Stimulated activated naive B cell treated with anti-CD40 and anti-IgM and Interleukin-4, amounts not matched to agents 10 μg/mL and 1 μg/mL and 100 μg/mL, for 72 hours (primary cell): ENCODE data around the gene COMMD1.
A peak's percentile ranks its signal among the peaks of the same experiment; 100 is the strongest.
"Not testable (repeated sequence)": the region's sequence is repeated elsewhere in the genome, so short reads cannot be mapped to it uniquely, and the experiment has no call there.

Experiments
- ATAC-seq, 2 donors: fragments of 150-1000 bp; cut with Tn5 transposase; replicated peaks; 2 replicates each; pipeline ENCODE4 v1.10.0; 2021; ENCODE audit warnings: moderate library complexity in 1 of 2
- DNase-seq: peaks from one replicate; pipeline ENCODE4 v3.0.0; 2021
- H3K27ac Mint-ChIP-seq: one replicate; pipeline ENCODE4 v1.8.0; 2022; ENCODE audit warnings: mild to moderate bottlenecking, mixed read lengths
- H3K27me3 Mint-ChIP-seq, 2 donors: one replicate each; pipeline ENCODE4 v1.8.0; 2022; ENCODE audit warnings: mixed read lengths in 2 of 2
- H3K36me3 Mint-ChIP-seq, 2 donors: one replicate each; pipeline ENCODE4 v1.8.0; 2022; ENCODE audit warnings: mixed read lengths in 2 of 2, mild to moderate bottlenecking in 1 of 2
- H3K4me1 Mint-ChIP-seq, 2 donors: one replicate each; pipeline ENCODE4 v1.8.0; 2022; ENCODE audit warnings: mixed read lengths in 2 of 2, mild to moderate bottlenecking in 1 of 2
- H3K4me3 Mint-ChIP-seq, 2 donors: one replicate each; pipeline ENCODE4 v1.8.0; 2022; ENCODE audit warnings: mild to moderate bottlenecking in 2 of 2, mixed read lengths in 2 of 2, moderate library complexity in 1 of 2
- H3K9me3 Mint-ChIP-seq, 2 donors: one replicate each; pipeline ENCODE4 v1.8.0; 2022; ENCODE audit warnings: mixed read lengths in 2 of 2, mild to moderate bottlenecking in 1 of 2

The COMMD1 gene

DNA sequence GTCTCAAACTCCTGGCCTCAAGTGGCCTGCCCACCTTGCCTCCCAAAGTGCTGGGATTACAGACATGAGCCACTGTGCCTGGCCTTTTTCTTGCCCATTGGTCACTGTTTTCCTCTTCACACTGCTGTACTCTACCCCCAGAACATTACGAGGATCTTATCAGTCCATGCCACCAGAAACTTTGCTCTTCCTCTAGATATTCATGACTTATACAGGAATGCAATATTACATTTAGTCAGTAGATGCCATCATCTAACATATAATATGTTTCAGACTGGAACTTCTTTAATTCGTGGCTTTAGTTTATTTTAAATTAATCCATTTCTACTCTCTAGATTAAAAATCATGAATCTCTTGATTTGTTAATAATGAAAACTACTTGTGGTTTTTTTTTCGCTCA is 135.5 kb downstream of the COMMD1 start:
- ATAC-seq = no peak
- no peak for DNase-seq
- Mint-ChIP-seq H3K27ac (no peak overlapping the region), H3K27me3 (no peaks in the 10 kb centered on the region), H3K36me3 (peaks cover 13 to 39% of the 10 kb centered on the region in 2 donors), H3K4me3 (no peak overlapping the region), H3K9me3 (peaks cover 3 to 5% of the 10 kb centered on the region in 2 donors), H3K4me1 (peaks cover 15 to 26% of the 10 kb centered on the region in 2 donors)

GRCh38 chr2:62041701-62042385 is 136.4 kb downstream of the COMMD1 start:
- Mint-ChIP-seq H3K36me3 (peaks cover 15 to 43% of the 10 kb centered on the region in 2 donors), H3K4me1 (peaks cover 15 to 26% of the 10 kb centered on the region in 2 donors)
- H3K4me3 Mint-ChIP-seq, DNase-seq, ATAC-seq, H3K27ac Mint-ChIP-seq, H3K9me3 Mint-ChIP-seq, H3K27me3 Mint-ChIP-seq: not testable (repeated sequence)

- ATAC-seq (no peak), DNase-seq (no peak)
- H3K4me3 Mint-ChIP-seq = no peak overlapping the region
- no peaks in the 10 kb centered on the region for H3K27me3 Mint-ChIP-seq
- H3K27ac Mint-ChIP-seq = no peak overlapping the region
- peaks cover 17 to 26% of the 10 kb centered on the region in 2 donors for H3K4me1 Mint-ChIP-seq
- H3K36me3 Mint-ChIP-seq = peaks cover 17 to 43% of the 10 kb centered on the region in 2 donors
- peaks cover 5% of the 10 kb centered on the region in 2 donors for H3K9me3 Mint-ChIP-seq
Measured at GRCh38 chr2:62042400-62042799, 136.9 kb downstream of the COMMD1 start.

GRCh38 chr2:62042944-62043343 is 137.5 kb downstream of the COMMD1 start:
- H3K4me1 Mint-ChIP-seq = peaks cover 17 to 26% of the 10 kb centered on the region in 2 donors
- peaks cover 5% of the 10 kb centered on the region in 2 donors for H3K9me3 Mint-ChIP-seq
- no peak for ATAC-seq
- no peak overlapping the region for H3K4me3 Mint-ChIP-seq
- H3K36me3 Mint-ChIP-seq = peaks cover 17 to 43% of the 10 kb centered on the region in 2 donors
- no peaks in the 10 kb centered on the region for H3K27me3 Mint-ChIP-seq
- no peak for DNase-seq
- H3K27ac Mint-ChIP-seq = no peak overlapping the region

- Mint-ChIP-seq H3K36me3 (peaks cover 17 to 43% of the 10 kb centered on the region in 2 donors), H3K27me3 (no peaks in the 10 kb centered on the region), H3K9me3 (peaks cover 5% of the 10 kb centered on the region in 2 donors), H3K27ac (peak overlapping the region; percentile 17), H3K4me1 (peaks cover 11 to 20% of the 10 kb centered on the region in 2 donors), H3K4me3 (no peak overlapping the region)
- ATAC-seq (no peak), DNase-seq (no peak)
Measured at GRCh38 chr2:62045017-62045543, 139.6 kb downstream of the COMMD1 start.

GRCh38 chr2:62046141-62046540 is 140.7 kb downstream of the COMMD1 start:
- no peaks in the 10 kb centered on the region for H3K27me3 Mint-ChIP-seq
- peaks cover 10 to 14% of the 10 kb centered on the region in 2 donors for H3K4me1 Mint-ChIP-seq
- peaks cover 17 to 41% of the 10 kb centered on the region in 2 donors for H3K36me3 Mint-ChIP-seq
- ATAC-seq (no peak), DNase-seq (no peak)
- peaks cover 5% of the 10 kb centered on the region in 2 donors for H3K9me3 Mint-ChIP-seq
- H3K4me3 Mint-ChIP-seq = no peak overlapping the region
- no peak overlapping the region for H3K27ac Mint-ChIP-seq

DNA sequence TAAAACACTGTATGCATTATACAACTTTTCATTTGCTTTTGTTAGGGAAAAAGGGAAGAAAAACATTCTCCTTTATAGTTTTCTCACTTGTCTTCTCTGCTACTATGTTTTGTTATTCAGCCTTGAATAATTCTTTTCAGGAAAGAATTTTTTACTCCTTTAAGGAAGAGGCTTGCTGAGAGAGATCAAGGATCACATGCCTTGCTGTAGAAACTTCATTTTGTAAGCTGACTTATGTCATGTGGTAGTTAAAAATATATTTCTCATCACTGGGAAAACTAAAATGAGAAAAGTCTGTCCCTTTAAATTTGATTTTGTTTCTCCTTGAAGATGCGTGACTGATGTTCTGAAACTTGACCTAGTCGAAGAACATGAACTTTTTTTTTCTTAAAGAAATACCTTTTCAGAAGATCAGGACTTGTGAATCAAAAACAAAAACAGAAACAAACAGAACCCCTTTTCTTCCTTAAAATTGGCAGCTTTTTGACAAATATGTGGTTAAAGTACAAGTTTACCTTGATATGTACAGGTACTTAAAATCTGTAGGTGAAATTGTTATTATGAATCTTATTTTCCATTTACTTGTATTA is 145.1 kb downstream of the COMMD1 start:
- Mint-ChIP-seq H3K4me3 (no peak overlapping the region), H3K27ac (no peak overlapping the region), H3K27me3 (no peaks in the 10 kb centered on the region), H3K9me3 (peaks cover 0 to 2% of the 10 kb centered on the region in 2 donors), H3K36me3 (peaks cover 12 to 13% of the 10 kb centered on the region in 2 donors), H3K4me1 (peaks cover 15 to 33% of the 10 kb centered on the region in 2 donors)
- ATAC-seq = no peak
- no peak for DNase-seq

GRCh38 chr2:62054029-62054791 is 148.7 kb downstream of the COMMD1 start:
- H3K4me1 Mint-ChIP-seq = peaks cover 13 to 32% of the 10 kb centered on the region in 2 donors
- H3K9me3 Mint-ChIP-seq = no peaks in the 10 kb centered on the region
- peaks cover 9 to 14% of the 10 kb centered on the region in 2 donors for H3K36me3 Mint-ChIP-seq
- DNase-seq (no peak), ATAC-seq (no peak)
- H3K4me3 Mint-ChIP-seq = no peak overlapping the region
- no peak overlapping the region for H3K27ac Mint-ChIP-seq
- no peaks in the 10 kb centered on the region for H3K27me3 Mint-ChIP-seq

DNA sequence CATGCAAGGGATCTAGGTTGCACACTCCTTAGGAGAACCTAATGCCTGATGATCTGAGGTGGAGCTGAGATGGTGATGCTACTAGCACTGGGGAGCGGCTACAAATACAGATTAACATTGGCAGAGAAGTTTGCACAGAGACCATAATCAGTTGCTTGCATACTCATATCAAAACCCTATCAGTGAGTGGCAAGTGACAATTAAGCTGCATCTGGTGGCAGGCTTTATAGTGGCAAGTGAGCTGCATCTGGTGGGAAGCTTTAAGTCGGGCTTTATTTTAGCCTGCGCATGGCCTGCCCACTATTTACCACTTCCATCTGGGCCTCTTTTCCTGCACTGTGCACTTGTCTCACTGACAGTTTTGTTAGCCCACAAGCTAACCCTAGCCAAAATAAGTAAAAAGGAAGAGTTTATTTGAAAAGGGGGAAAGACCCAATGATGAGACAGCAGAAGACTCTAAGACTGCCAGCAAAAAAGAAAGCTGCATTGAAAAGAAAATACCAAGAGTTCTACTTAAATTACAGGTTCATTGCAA is 149.5 kb downstream of the COMMD1 start:
- DNase-seq (no peak), ATAC-seq (no peak)
- no peaks in the 10 kb centered on the region for H3K27me3 Mint-ChIP-seq

GRCh38 chr2:62055724-62056336 is 150.4 kb downstream of the COMMD1 start:
- H3K27me3 Mint-ChIP-seq = no peaks in the 10 kb centered on the region
- peaks cover 16 to 23% of the 10 kb centered on the region in 2 donors for H3K36me3 Mint-ChIP-seq
- H3K4me3 Mint-ChIP-seq = no peak overlapping the region
- no peak for DNase-seq
- H3K27ac Mint-ChIP-seq = no peak overlapping the region
- peaks cover 0 to 6% of the 10 kb centered on the region in 2 donors for H3K9me3 Mint-ChIP-seq
- peaks cover 12 to 27% of the 10 kb centered on the region in 2 donors for H3K4me1 Mint-ChIP-seq
- ATAC-seq = no peak

More for the DNA sequence above, 149.5 kb downstream of the COMMD1 start:
- Mint-ChIP-seq H3K27ac (no peak overlapping the region), H3K4me1 (peaks cover 12 to 25% of the 10 kb centered on the region in 2 donors), H3K36me3 (peaks cover 15 to 22% of the 10 kb centered on the region in 2 donors), H3K4me3 (no peak overlapping the region), H3K9me3 (peaks cover 0 to 6% of the 10 kb centered on the region in 2 donors)

GRCh38 chr2:62056341-62056740 is 150.9 kb downstream of the COMMD1 start:
- no peak for ATAC-seq
- H3K9me3 Mint-ChIP-seq = peaks cover 0 to 6% of the 10 kb centered on the region in 2 donors
- no peak overlapping the region for H3K4me3 Mint-ChIP-seq
- peaks cover 16 to 26% of the 10 kb centered on the region in 2 donors for H3K36me3 Mint-ChIP-seq
- no peak overlapping the region for H3K27ac Mint-ChIP-seq
- no peak for DNase-seq
- peaks cover 15 to 32% of the 10 kb centered on the region in 2 donors for H3K4me1 Mint-ChIP-seq
- H3K27me3 Mint-ChIP-seq = no peaks in the 10 kb centered on the region

GRCh38 chr2:62065243-62065642 is 159.8 kb downstream of the COMMD1 start:
- peak; percentile 50 to 53 for ATAC-seq

GRCh38 chr2:62071126-62071598 is 165.7 kb downstream of the COMMD1 start:
- Mint-ChIP-seq H3K4me3 (no peak overlapping the region), H3K9me3 (peaks cover 0 to 9% of the 10 kb centered on the region in 2 donors), H3K36me3 (peaks cover 30 to 52% of the 10 kb centered on the region in 2 donors), H3K27me3 (no peaks in the 10 kb centered on the region), H3K4me1 (peaks cover 9 to 10% of the 10 kb centered on the region in 2 donors), H3K27ac (no peak overlapping the region)
- DNase-seq (no peak), ATAC-seq (no peak)

More at GRCh38 chr2:62065243-62065642, 159.8 kb downstream of the COMMD1 start:
- peaks cover 16 to 28% of the 10 kb centered on the region in 2 donors for H3K4me1 Mint-ChIP-seq
- no peak for DNase-seq
- peaks cover 20 to 26% of the 10 kb centered on the region in 2 donors for H3K36me3 Mint-ChIP-seq
- H3K9me3 Mint-ChIP-seq = no peaks in the 10 kb centered on the region
- H3K4me3 Mint-ChIP-seq = no peak overlapping the region
- H3K27me3 Mint-ChIP-seq = no peaks in the 10 kb centered on the region
- H3K27ac Mint-ChIP-seq = peak overlapping the region; percentile 79
